C4-2B (cell line): ENCODE results near the gene GRM7.

ENCODE experiments used
- H3K27ac ChIP-seq: fragments of 450-650 bp; 2 replicates; pipeline ENCODE4 v1.5.1; 2017
- CTCF ChIP-seq: fragments of 450-650 bp; conservative IDR thresholded peaks from 2 replicates; pipeline ENCODE4 v1.5.1; 2017; ENCODE audit warnings: mild to moderate bottlenecking
- ZFX ChIP-seq: fragments of 450-650 bp; IDR thresholded peaks from 2 replicates; pipeline ENCODE4 v1.6.1; 2017

Gene GRM7

GRCh38 chr3:7309641-7310102 is 448.8 kb downstream of the GRM7 start:
- no peak for TF ChIP-seq ZFX
- no peak for TF ChIP-seq CTCF
- no peak overlapping the region for H3K27ac ChIP-seq

GRCh38 chr3:7315037-7315436 is 454.1 kb downstream of the GRM7 start:
- H3K27ac ChIP-seq: no peak overlapping the region
- no peak for TF ChIP-seq ZFX
- no peak for TF ChIP-seq CTCF

- H3K27ac ChIP-seq: no peak overlapping the region
- TF ChIP-seq CTCF: no peak
- TF ChIP-seq ZFX: no peak
Observed at GRCh38 chr3:7322957-7323669, 462.2 kb downstream of the GRM7 start.

- no peak overlapping the region for H3K27ac ChIP-seq
- TF ChIP-seq ZFX (no peak), CTCF (no peak)
Observed at GRCh38 chr3:7328339-7328738, 467.4 kb downstream of the GRM7 start.

- TF ChIP-seq CTCF: no peak
- TF ChIP-seq ZFX: no peak
- no peak overlapping the region for H3K27ac ChIP-seq
Observed at GRCh38 chr3:7332696-7333095, 471.8 kb downstream of the GRM7 start.

GRCh38 chr3:7333125-7333524 is 472.2 kb downstream of the GRM7 start:
- H3K27ac ChIP-seq: no peak overlapping the region
- TF ChIP-seq CTCF: no peak
- no peak for TF ChIP-seq ZFX

GRCh38 chr3:7340795-7341194 is 479.9 kb downstream of the GRM7 start:
- H3K27ac ChIP-seq: no peak overlapping the region

More at GRCh38 chr3:7340795-7341194, 479.9 kb downstream of the GRM7 start:
- TF ChIP-seq ZFX (no peak), CTCF (no peak)
